Lower leg skin (tissue), 3 donors: Measurements from ENCODE around the gene HOXC9.

Experiments
- POLR2A ChIP-seq, 2 donors: fragments of 450-650 bp; IDR thresholded peaks; one replicate each; pipeline ENCODE4 v1.6.1; 2016 to 2017; ENCODE audit warnings: antibody characterized with exemption in 2 of 2, mild to moderate bottlenecking in 1 of 2, moderate library complexity in 1 of 2
- TF ChIP-seq, protein P1 (sequence below), 3 donors: fragments of 450-650 bp; IDR thresholded peaks; one replicate each; pipeline ENCODE4 v1.5.1; 2016; ENCODE audit warnings: antibody characterized with exemption in 3 of 3, mild to moderate bottlenecking in 3 of 3, moderate library complexity in 2 of 3

DNA sequence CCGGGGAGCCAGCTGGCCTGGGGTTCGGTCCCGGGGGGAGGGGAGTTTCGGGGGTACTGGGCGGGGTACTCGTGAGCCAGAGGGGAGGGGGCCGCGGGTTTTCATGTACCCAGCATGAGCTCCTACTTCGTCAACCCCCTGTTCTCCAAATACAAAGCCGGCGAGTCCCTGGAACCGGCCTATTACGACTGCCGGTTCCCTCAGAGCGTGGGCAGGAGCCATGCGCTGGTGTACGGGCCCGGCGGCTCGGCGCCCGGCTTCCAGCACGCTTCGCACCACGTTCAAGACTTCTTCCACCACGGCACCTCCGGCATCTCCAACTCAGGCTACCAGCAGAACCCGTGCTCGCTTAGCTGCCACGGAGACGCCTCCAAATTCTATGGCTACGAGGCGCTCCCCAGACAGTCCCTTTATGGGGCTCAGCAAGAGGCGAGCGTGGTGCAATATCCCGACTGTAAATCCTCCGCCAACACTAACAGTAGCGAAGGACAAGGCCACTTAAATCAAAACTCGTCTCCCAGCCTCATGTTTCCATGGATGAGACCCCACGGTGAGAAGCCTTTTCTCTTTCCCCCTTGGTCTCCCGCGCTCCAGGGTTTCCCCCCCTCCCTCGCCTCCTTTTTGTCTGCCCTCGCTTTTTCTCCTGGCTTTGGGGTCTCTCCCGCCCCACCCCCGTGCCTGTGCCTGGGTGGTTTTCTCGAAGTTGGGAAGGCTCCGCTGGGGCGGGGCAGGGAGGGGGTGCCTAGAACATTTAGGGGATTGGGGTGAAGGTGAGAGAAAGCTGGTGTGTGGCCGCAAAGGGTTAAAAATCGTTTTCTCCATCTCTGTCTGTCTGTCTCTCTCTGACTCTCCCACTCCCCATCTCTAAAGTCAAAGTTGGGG is 9.5 kb downstream of the HOXC9 start:
- TF ChIP-seq, protein P1, sequence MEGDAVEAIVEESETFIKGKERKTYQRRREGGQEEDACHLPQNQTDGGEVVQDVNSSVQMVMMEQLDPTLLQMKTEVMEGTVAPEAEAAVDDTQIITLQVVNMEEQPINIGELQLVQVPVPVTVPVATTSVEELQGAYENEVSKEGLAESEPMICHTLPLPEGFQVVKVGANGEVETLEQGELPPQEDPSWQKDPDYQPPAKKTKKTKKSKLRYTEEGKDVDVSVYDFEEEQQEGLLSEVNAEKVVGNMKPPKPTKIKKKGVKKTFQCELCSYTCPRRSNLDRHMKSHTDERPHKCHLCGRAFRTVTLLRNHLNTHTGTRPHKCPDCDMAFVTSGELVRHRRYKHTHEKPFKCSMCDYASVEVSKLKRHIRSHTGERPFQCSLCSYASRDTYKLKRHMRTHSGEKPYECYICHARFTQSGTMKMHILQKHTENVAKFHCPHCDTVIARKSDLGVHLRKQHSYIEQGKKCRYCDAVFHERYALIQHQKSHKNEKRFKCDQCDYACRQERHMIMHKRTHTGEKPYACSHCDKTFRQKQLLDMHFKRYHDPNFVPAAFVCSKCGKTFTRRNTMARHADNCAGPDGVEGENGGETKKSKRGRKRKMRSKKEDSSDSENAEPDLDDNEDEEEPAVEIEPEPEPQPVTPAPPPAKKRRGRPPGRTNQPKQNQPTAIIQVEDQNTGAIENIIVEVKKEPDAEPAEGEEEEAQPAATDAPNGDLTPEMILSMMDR (IDR thresholded peaks at IDR 0.05), result no peak
- no peak for TF ChIP-seq POLR2A (IDR thresholded peaks at IDR 0.05)
